HG03571 (cell line): Measurements from ENCODE around the gene KRT24.

Experiments used
- ATAC-seq: cut with Tn5 transposase; IDR thresholded peaks from one replicate; pipeline ENCODE4 v1.9.1; 2021; ENCODE audit not compliant: unreplicated experiment

The KRT24 gene

GRCh38 chr17:40695874-40696472, 7.6 kb downstream of the KRT24 start:
- ATAC-seq: no peak

GRCh38 chr17:40694584-40694983, 9.0 kb downstream of the KRT24 start:
- no peak for ATAC-seq

DNA sequence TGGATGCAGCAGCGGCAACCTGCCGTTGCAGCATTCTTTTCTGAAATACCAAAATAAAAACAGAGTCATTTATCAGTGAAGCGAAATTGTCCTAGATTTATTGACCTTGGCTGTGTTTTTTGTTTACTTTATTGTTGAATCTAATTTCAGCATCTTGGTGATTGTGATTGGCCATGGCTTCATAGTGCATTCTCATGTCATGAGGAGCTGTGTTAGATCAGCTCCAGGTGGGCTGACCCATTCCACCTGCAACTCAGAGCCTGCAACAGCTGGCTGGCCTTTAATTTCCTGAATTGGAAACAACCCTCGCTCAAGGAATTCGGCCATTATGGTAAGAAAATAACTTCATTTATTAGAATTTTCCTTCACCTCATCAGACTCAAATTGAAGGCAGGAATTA, 16.4 kb downstream of the KRT24 start:
- ATAC-seq: no peak

DNA sequence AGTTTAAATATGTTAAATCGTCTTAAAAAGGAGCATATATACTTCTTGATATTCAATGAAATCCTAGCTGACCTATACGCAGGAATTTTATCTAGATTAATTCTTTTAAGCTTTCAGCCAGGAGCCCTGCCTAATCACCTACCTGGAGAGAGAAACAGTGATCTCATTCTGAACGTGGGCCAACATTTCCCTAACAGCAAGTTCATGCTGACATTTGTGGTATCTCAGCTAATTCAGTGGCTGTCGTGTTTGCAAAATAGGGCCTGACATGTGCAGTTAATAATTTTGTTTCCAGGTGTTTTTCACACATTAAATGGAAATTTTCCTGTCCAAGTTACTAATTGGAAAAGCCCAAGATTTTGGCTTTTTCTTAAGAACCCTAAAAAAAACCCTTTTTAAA, 17.4 kb downstream of the KRT24 start:
- ATAC-seq: no peak

DNA sequence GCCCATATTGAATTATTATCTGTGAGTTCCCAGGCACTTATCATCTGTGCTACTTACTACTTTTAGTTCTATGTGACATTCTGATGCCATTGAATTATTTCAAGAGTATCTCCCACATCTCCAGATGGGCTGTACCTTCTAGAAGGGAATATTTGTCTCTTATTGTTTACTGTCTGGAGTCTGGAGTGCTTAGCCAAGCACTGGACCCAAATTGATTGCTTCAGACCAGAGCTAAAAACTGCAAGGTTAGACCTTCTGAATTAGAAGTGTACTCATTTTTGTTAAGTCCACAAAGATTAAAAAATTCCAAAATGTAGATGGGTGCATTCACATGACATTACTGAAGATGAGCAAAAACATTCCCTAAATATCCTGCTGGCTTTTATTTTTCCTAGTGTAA, 22.6 kb downstream of the KRT24 start:
- ATAC-seq: no peak

- ATAC-seq: no peak
These were observed 24.0 kb downstream of the KRT24 start for GRCh38 chr17:40679523-40679907.

DNA sequence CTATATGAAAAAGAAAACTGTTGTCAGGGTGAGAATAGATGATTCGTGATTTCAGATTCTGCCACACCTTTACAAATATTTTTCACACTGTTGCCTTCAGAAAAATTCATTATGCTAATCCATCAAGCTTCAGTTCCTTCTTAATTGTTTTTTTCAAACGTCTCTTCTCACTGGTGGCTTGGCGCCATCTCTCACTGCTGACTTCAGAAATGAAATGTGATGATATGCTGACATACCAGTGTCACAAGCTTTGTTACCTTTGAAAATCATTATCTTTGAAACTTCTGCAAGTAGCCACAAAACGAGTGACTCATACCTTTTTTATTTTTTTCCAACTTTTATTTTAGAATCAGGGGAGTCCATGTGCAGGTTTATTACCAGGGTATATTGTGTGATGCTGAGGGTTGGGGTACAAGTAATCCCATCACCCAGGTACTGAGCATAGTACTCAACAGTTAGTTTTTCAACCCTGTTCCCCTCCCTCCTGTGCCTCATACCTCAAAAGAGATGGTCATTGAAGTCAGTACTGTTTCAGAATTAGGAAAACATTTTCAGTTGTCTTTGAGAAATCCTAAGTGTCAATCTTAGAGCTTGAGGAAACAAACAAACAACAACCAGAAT, 24.5 kb downstream of the KRT24 start:
- ATAC-seq: no peak

DNA sequence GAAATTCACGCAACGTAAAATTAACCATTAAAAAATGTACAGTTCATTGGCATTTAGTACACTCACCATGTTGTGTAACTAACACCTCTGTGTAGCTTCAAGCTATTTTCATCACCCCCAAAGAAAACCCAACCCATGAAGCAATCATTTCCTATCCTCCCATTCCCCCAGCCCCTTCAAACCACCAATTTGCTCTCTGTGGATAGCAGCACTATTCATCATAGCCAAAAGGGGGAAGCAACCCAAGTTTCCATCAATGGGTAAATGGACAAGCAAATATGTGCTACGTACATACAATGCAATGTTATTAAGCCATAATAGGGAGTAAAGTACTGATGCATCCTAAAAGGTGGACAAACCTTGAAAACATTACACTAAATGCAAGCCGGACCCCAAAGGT, 27.6 kb downstream of the KRT24 start:
- ATAC-seq: no peak

GRCh38 chr17:40672654-40673053, 30.9 kb downstream of the KRT24 start:
- ATAC-seq: no peak

GRCh38 chr17:40671282-40671681, 32.3 kb downstream of the KRT24 start:
- ATAC-seq: no peak

DNA sequence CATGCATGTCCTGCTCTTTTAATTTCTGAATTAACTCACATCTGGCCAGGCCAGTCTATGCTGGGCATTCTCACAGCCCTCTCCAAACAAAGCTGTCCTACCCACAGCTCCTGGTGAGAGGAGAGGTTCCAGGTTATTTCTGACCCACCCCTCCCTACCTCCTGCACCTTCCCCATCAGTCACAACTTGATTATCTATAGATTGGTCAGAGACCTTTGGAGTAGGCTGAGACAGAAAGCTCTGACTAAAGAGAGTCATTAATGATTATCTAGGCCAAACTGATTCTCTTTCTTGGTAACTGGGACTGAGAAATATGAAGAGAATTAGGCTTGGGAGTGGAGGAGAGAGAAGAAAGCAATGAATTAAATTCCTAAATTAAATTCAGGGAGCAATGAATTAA, 37.2 kb downstream of the KRT24 start:
- ATAC-seq: no peak

- no peak for ATAC-seq
These were observed 38.8 kb downstream of the KRT24 start, which contains the start of gene KRT222 for GRCh38 chr17:40664582-40665333. TSS of gene KRT222 (minus strand) at chr17:40665177. CDS start at chr17:40665099, 78 bp downstream.

DNA sequence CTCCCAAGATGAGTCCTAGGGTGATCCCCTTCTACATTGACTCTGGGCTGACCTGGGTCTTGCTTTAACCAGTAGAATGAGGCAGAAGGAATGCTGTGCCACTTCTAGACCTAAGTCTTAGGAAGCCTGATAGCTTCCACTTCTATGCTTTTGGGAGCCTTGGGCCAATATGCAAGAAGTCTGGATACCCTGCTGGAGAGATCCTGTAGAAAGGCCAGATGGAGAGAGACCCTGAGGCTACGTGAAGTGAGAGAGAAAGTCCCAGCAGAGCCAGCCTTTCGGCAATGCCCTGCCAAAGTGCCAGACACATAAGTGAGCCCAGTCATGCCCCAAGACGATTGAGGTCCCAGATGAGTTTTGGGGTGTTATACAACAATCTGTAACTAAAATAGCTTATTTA, 40.3 kb downstream of the KRT24 start:
- no peak for ATAC-seq

GRCh38 chr17:40659911-40660310, 43.6 kb downstream of the KRT24 start:
- ATAC-seq: no peak

DNA sequence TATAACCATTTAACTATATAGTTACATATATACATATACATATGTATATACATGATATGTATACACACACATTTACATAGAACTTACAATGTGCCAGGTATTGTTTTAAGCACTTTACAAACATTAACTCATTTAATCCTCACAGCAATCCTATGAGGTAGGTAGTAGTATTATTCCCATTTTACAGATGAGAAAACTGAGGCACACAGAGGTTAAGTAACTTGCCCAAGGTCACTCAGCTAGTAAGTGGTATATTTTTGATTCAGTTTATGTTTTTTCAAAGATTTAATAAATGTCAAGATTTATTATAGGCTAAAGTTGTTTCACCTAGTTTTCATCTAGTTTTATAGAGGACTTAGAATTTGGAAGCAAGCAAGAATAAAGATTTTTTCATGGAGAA, 45.2 kb downstream of the KRT24 start:
- ATAC-seq: no peak

- ATAC-seq: no peak
These were observed 51.6 kb downstream of the KRT24 start for GRCh38 chr17:40651939-40652338.

- ATAC-seq: peak; percentile 13
These were observed 55.1 kb downstream of the KRT24 start for GRCh38 chr17:40648384-40648968.
